ENCODE results near the gene SLC39A3. TPM values are rescaled to one million over a fixed set of nuclear protein-coding genes. Genes with fewer than 3 reads are reported as not detected.

The SLC39A3 gene
- total RNA-seq, 1 donor = 33.7 TPM

- TF ChIP-seq CTCF (IDR thresholded peaks at IDR 0.05; ENCODE audit: extremely low read depth, low read depth, low read length) = no peak
- H3K79me2 ChIP-seq (ENCODE audit: insufficient read depth, low read length) = no peaks in the 10 kb centered on the region
- H3K4me3 ChIP-seq (ENCODE audit: insufficient read depth, low read length) = no peak overlapping the region
- H3K27me3 ChIP-seq (ENCODE audit: insufficient read depth, low read length) = no peaks in the 10 kb centered on the region
- H3K9me3 ChIP-seq (ENCODE audit: low read depth, low read length) = peaks cover 4% of the 10 kb centered on the region
- no peaks in the 10 kb centered on the region for H4K20me1 ChIP-seq (ENCODE audit: insufficient read depth, low read length)
- DNase-seq (ENCODE audit: insufficient read length, low spot score, missing footprints) = no peak
- H3K36me3 ChIP-seq (ENCODE audit: insufficient read depth, low read length) = no peaks in the 10 kb centered on the region
- H2AFZ ChIP-seq (ENCODE audit: low read length) = no peak overlapping the region
- peaks cover 13% of the 10 kb centered on the region for H3K4me1 ChIP-seq (ENCODE audit: insufficient read depth, low read length)
- H3K27ac ChIP-seq (ENCODE audit: low read depth, low read length) = peak overlapping the region; percentile 66
- H3K4me2 ChIP-seq (ENCODE audit: insufficient read depth, low read length) = peak overlapping the region; percentile 42
These were observed 28.0 kb downstream of the SLC39A3 start for GRCh38 chr19:2711875-2712205.

GRCh38 chr19:2711172-2711874, 28.5 kb downstream of the SLC39A3 start:
- Histone ChIP-seq H3K4me2 (ENCODE audit: insufficient read depth, low read length) (peak overlapping the region; percentile 42), H3K79me2 (ENCODE audit: insufficient read depth, low read length) (no peaks in the 10 kb centered on the region), H4K20me1 (ENCODE audit: insufficient read depth, low read length) (no peaks in the 10 kb centered on the region), H3K4me1 (ENCODE audit: insufficient read depth, low read length) (peaks cover 13% of the 10 kb centered on the region), H3K4me3 (ENCODE audit: insufficient read depth, low read length) (peak overlapping the region; percentile 17), H3K36me3 (ENCODE audit: insufficient read depth, low read length) (no peaks in the 10 kb centered on the region), H3K27ac (ENCODE audit: low read depth, low read length) (peak overlapping the region; percentile 66), H3K9me3 (ENCODE audit: low read depth, low read length) (peaks cover 4% of the 10 kb centered on the region), H2AFZ (ENCODE audit: low read length) (peak overlapping the region; percentile 39), H3K27me3 (ENCODE audit: insufficient read depth, low read length) (no peaks in the 10 kb centered on the region)
- no peak for TF ChIP-seq CTCF (IDR thresholded peaks at IDR 0.05; ENCODE audit: extremely low read depth, low read depth, low read length)
- peak; percentile 99 for DNase-seq (ENCODE audit: insufficient read length, low spot score, missing footprints)

GRCh38 chr19:2706251-2706650, 33.6 kb downstream of the SLC39A3 start:
- TF ChIP-seq CTCF (IDR thresholded peaks at IDR 0.05; ENCODE audit: extremely low read depth, low read depth, low read length) = no peak

GRCh38 chr19:2703691-2704216, 36.1 kb downstream of the SLC39A3 start:
- peak; percentile 47 for DNase-seq (ENCODE audit: insufficient read length, low spot score, missing footprints)
- no peaks in the 10 kb centered on the region for H3K36me3 ChIP-seq (ENCODE audit: insufficient read depth, low read length)
- no peaks in the 10 kb centered on the region for H3K79me2 ChIP-seq (ENCODE audit: insufficient read depth, low read length)
- no peak for TF ChIP-seq CTCF (IDR thresholded peaks at IDR 0.05; ENCODE audit: extremely low read depth, low read depth, low read length)
- H4K20me1 ChIP-seq (ENCODE audit: insufficient read depth, low read length) = no peaks in the 10 kb centered on the region
- H3K4me2 ChIP-seq (ENCODE audit: insufficient read depth, low read length) = no peak overlapping the region
- no peak overlapping the region for H3K4me3 ChIP-seq (ENCODE audit: insufficient read depth, low read length)
- peaks cover 21% of the 10 kb centered on the region for H3K27me3 ChIP-seq (ENCODE audit: insufficient read depth, low read length)
- H3K4me1 ChIP-seq (ENCODE audit: insufficient read depth, low read length) = no peaks in the 10 kb centered on the region
- no peaks in the 10 kb centered on the region for H3K9me3 ChIP-seq (ENCODE audit: low read depth, low read length)
- H2AFZ ChIP-seq (ENCODE audit: low read length) = no peak overlapping the region
- H3K27ac ChIP-seq (ENCODE audit: low read depth, low read length) = no peak overlapping the region

More at GRCh38 chr19:2706251-2706650, 33.6 kb downstream of the SLC39A3 start:
- Histone ChIP-seq H4K20me1 (ENCODE audit: insufficient read depth, low read length) (no peaks in the 10 kb centered on the region), H3K4me2 (ENCODE audit: insufficient read depth, low read length) (no peak overlapping the region), H3K4me3 (ENCODE audit: insufficient read depth, low read length) (no peak overlapping the region), H3K27ac (ENCODE audit: low read depth, low read length) (no peak overlapping the region), H3K4me1 (ENCODE audit: insufficient read depth, low read length) (peaks cover 4% of the 10 kb centered on the region), H3K27me3 (ENCODE audit: insufficient read depth, low read length) (peaks cover 14% of the 10 kb centered on the region), H2AFZ (ENCODE audit: low read length) (no peak overlapping the region), H3K9me3 (ENCODE audit: low read depth, low read length) (no peaks in the 10 kb centered on the region), H3K79me2 (ENCODE audit: insufficient read depth, low read length) (no peaks in the 10 kb centered on the region), H3K36me3 (ENCODE audit: insufficient read depth, low read length) (no peaks in the 10 kb centered on the region)
- DNase-seq (ENCODE audit: insufficient read length, low spot score, missing footprints) = no peak

Data from osteoblast (primary cell).